H1 (cell line): ENCODE results near the gene FGF2. TPM values are rescaled to one million over a fixed set of nuclear protein-coding genes. Genes with fewer than 3 reads are reported as not detected.

Source experiments
- CREB1 ChIP-seq: IDR thresholded peaks from 2 replicates; pipeline ENCODE4 v1.6.1; 2012; ENCODE audit warnings: inconsistent platforms
- CTBP2 ChIP-seq: IDR thresholded peaks from 2 replicates; pipeline ENCODE4 v1.7.0; 2011; ENCODE audit warnings: borderline replicate concordance, mild to moderate bottlenecking, moderate library complexity, mixed read lengths, low read length; ENCODE audit not compliant: insufficient read depth, insufficient read length
- HDAC6 ChIP-seq: IDR thresholded peaks from one replicate; pipeline ENCODE4 v1.7.1; 2012; ENCODE audit warnings: low read depth, mild to moderate bottlenecking, inconsistent platforms, low read length, moderate library complexity
- PHF8 ChIP-seq: fragments of 200-600 bp; sonication (generic); conservative IDR thresholded peaks from 2 replicates; pipeline ENCODE4 v1.7.1; 2012; ENCODE audit warnings: low read depth, mild to moderate bottlenecking, inconsistent platforms, low read length, moderate library complexity
- RFX5 ChIP-seq: IDR thresholded peaks from 2 replicates; pipeline ENCODE4 v1.6.1; 2011; ENCODE audit warnings: low read depth, low read length, improper control_type of control experiment, borderline replicate concordance
- RNF2 ChIP-seq: fragments of 200-900, 300-1000 bp; sonication (generic); IDR thresholded peaks from 2 replicates; pipeline ENCODE4 v1.7.1; 2016; ENCODE audit warnings: borderline replicate concordance, low read depth, mild to moderate bottlenecking, antibody characterized with exemption, low read length; ENCODE audit not compliant: poor library complexity, severe bottlenecking; ENCODE audit errors: missing control alignments
- SIRT6 ChIP-seq: IDR thresholded peaks from one replicate; pipeline ENCODE4 v1.7.1; 2012; ENCODE audit warnings: low read length, inconsistent platforms
- polyA plus RNA-seq, 7 experiments: library from polyadenylated mRNA; depleted of rRNA in 3 of 7; stranded (reverse) in 5 of 7; unstranded in 2 of 7; fragments of >200 nt in 5 of 7; fragments of 200-250 nt in 2 of 7; gene quantifications; 1 replicate in 5 of 7; 2 replicates in 1 of 7; 4 replicates in 1 of 7; pipeline versions ENCODE4 v1.2.1 to v1.2.3, GENCODE V29; 2011 to 2013; ENCODE audit warnings: missing spikeins in 2 of 7, mixed read lengths in 2 of 7
- total RNA-seq: library from RNA; stranded (reverse); fragmentation: NEBNext Ultra II Directional; extraction: Animal tissue kit (Norgen Biotek cat#: 25700); gene quantifications from 2 replicates; pipeline ENCODE4 v1.2.1, GENCODE V29; 2021

FGF2 gene
- total and polyA plus RNA-seq, 2 of the 8 experiments (the other 6 are each of a cell fraction or from before 2014, with no cell fraction given) = 23.4 to 145 TPM

GRCh38 chr4:122827879-122828601 lies 1.4 kb downstream of the FGF2 start (continued):
- TF ChIP-seq HDAC6 (no peak), RNF2 (no peak), SIRT6 (peak; percentile 16), RFX5 (no peak), CTBP2 (peak; percentile 33), PHF8 (no peak; the same call in 1 of the 2 replicates), CREB1 (0 out of 2 replicates have a peak, but pooled peaks have one; percentile 4)
